H9 (cell line): Measurements from ENCODE around the gene ILF2. TPM values are rescaled to one million over a fixed set of nuclear protein-coding genes. Genes with fewer than 3 reads are reported as not detected.

Experiments
- DNase-seq: peaks from one replicate; pipeline ENCODE4 v3.0.0-alpha.2; 2017
- H2AFZ ChIP-seq: one replicate; pipeline ENCODE4 v1.6.1; 2013; ENCODE audit warnings: mild to moderate bottlenecking, low read length, control low read depth, moderate library complexity
- H2AK5ac ChIP-seq: 2 replicates; pipeline ENCODE4 v1.6.1; 2013; ENCODE audit warnings: low read length, control low read depth, mixed read lengths; ENCODE audit not compliant: insufficient read length
- H2BK120ac ChIP-seq: one replicate; pipeline ENCODE4 v1.6.1; 2013; ENCODE audit warnings: low read depth, mild to moderate bottlenecking, low read length, control low read depth, inconsistent platforms; ENCODE audit not compliant: poor library complexity, severe bottlenecking
- H2BK12ac ChIP-seq: 2 replicates; pipeline ENCODE4 v1.6.1; 2013; ENCODE audit warnings: low read length, control low read depth, mixed read lengths, low read depth; ENCODE audit not compliant: insufficient read length
- H2BK15ac ChIP-seq: 2 replicates; pipeline ENCODE4 v1.6.1; 2013; ENCODE audit warnings: low read depth, low read length, control low read depth
- H2BK20ac ChIP-seq: one replicate; pipeline ENCODE4 v1.6.1; 2013; ENCODE audit warnings: low read depth, mild to moderate bottlenecking, low read length, control low read depth, inconsistent platforms; ENCODE audit not compliant: poor library complexity, severe bottlenecking
- H2BK5ac ChIP-seq: 2 replicates; pipeline ENCODE4 v1.6.1; 2013; ENCODE audit warnings: low read length, control low read depth, mixed read lengths; ENCODE audit not compliant: insufficient read length
- H3K14ac ChIP-seq: 2 replicates; pipeline ENCODE4 v1.6.1; 2013; ENCODE audit warnings: low read length, control low read depth; ENCODE audit not compliant: insufficient read depth
- H3K18ac ChIP-seq: 2 replicates; pipeline ENCODE4 v1.6.1; 2013; ENCODE audit warnings: low read depth, mild to moderate bottlenecking, mixed read lengths, low read length, control low read depth; ENCODE audit not compliant: insufficient read length
- H3K23ac ChIP-seq: 2 replicates; pipeline ENCODE4 v1.6.1; 2013; ENCODE audit warnings: low read length, control low read depth, mixed read lengths, low read depth; ENCODE audit not compliant: insufficient read length
- H3K23me2 ChIP-seq: 2 replicates; pipeline ENCODE4 v1.6.1; 2013; ENCODE audit warnings: low read depth, mild to moderate bottlenecking, mixed read lengths, low read length, control low read depth; ENCODE audit not compliant: insufficient read length, poor library complexity, severe bottlenecking
- H3K27ac ChIP-seq: 2 replicates; pipeline ENCODE4 v1.5.1; 2013; ENCODE audit warnings: low read length, control low read depth, mixed read lengths, low read depth; ENCODE audit not compliant: insufficient read length
- H3K27me3 ChIP-seq: 2 replicates; pipeline ENCODE4 v1.6.1; 2013; ENCODE audit warnings: low read length, control low read depth, inconsistent platforms; ENCODE audit not compliant: insufficient read depth
- H3K4ac ChIP-seq: 2 replicates; pipeline ENCODE4 v1.6.1; 2013; ENCODE audit warnings: low read depth, mild to moderate bottlenecking, control low read depth, inconsistent platforms, low read length, moderate library complexity
- H3K4me1 ChIP-seq: 2 replicates; pipeline ENCODE4 v1.6.1; 2013; ENCODE audit warnings: low read length, control low read depth, inconsistent platforms; ENCODE audit not compliant: insufficient read depth
- H3K4me2 ChIP-seq: 2 replicates; pipeline ENCODE4 v1.6.1; 2013; ENCODE audit warnings: low read length, control low read depth, mixed read lengths; ENCODE audit not compliant: insufficient read length, insufficient read depth
- H3K56ac ChIP-seq: 2 replicates; pipeline ENCODE4 v1.6.1; 2013; ENCODE audit warnings: low read depth, mild to moderate bottlenecking, mixed read lengths, low read length, control low read depth; ENCODE audit not compliant: insufficient read length
- H3K79me1 ChIP-seq: 2 replicates; pipeline ENCODE4 v1.6.1; 2013; ENCODE audit warnings: low read depth, mild to moderate bottlenecking, moderate library complexity, low read length, control low read depth, inconsistent platforms; ENCODE audit not compliant: insufficient read depth, poor library complexity, severe bottlenecking
- H3K79me2 ChIP-seq: 2 replicates; pipeline ENCODE4 v1.6.1; 2013; ENCODE audit warnings: low read length, control low read depth, inconsistent platforms; ENCODE audit not compliant: insufficient read depth
- H3K9ac ChIP-seq: 2 replicates; pipeline ENCODE4 v1.6.1; 2013; ENCODE audit warnings: low read length, control low read depth, mixed read lengths; ENCODE audit not compliant: insufficient read length; ENCODE audit errors: extremely low read depth
- H3K9me3 ChIP-seq: one replicate; pipeline ENCODE4 v1.6.1; 2013; ENCODE audit warnings: low read depth, low read length, inconsistent platforms; ENCODE audit not compliant: control insufficient read depth
- H3T11ph ChIP-seq: one replicate; pipeline ENCODE4 v1.6.1; 2013; ENCODE audit warnings: mild to moderate bottlenecking, low read length, control low read depth, inconsistent platforms
- H4K20me1 ChIP-seq: one replicate; pipeline ENCODE4 v1.6.1; 2013; ENCODE audit not compliant: control insufficient read depth, insufficient read length, insufficient read depth
- H4K5ac ChIP-seq: 2 replicates; pipeline ENCODE4 v1.6.1; 2013; ENCODE audit warnings: low read depth, mild to moderate bottlenecking, mixed read lengths, low read length, control low read depth; ENCODE audit not compliant: insufficient read length
- H4K8ac ChIP-seq: replicated peaks from 2 replicates; pipeline ENCODE4 v1.6.1; 2013; ENCODE audit warnings: low read length, control low read depth, mixed read lengths, low read depth; ENCODE audit not compliant: insufficient read length
- H4K91ac ChIP-seq: 2 replicates; pipeline ENCODE4 v1.6.1; 2013; ENCODE audit warnings: low read depth, mild to moderate bottlenecking, moderate library complexity, mixed read lengths, low read length, control low read depth; ENCODE audit not compliant: insufficient read length
- H3K27ac Mint-ChIP-seq, 3 experiments: 2 replicates in 2 of 3; 3 replicates in 1 of 3; pipeline ENCODE4 v1.8.0; 2020 to 2021; ENCODE audit warnings: mixed read lengths in 3 of 3, mild to moderate bottlenecking in 1 of 3, moderate library complexity in 1 of 3
- H3K27me3 Mint-ChIP-seq: 2 replicates; pipeline ENCODE4 v1.8.0; 2021; ENCODE audit warnings: low read depth, mild to moderate bottlenecking, moderate library complexity, mixed read lengths
- H3K36me3 Mint-ChIP-seq, 3 experiments: 2 replicates in 2 of 3; 3 replicates in 1 of 3; pipeline ENCODE4 v1.8.0; 2020 to 2021; ENCODE audit warnings: low read depth in 3 of 3, mixed read lengths in 3 of 3; ENCODE audit not compliant: insufficient read depth in 1 of 3
- H3K4me1 Mint-ChIP-seq, 2 experiments: 2 replicates each; pipeline ENCODE4 v1.8.0; 2020; ENCODE audit warnings: mixed read lengths in 2 of 2
- H3K4me3 Mint-ChIP-seq, 2 experiments: 2 replicates in 1 of 2; 3 replicates in 1 of 2; pipeline ENCODE4 v1.8.0; 2020 to 2021; ENCODE audit warnings: mild to moderate bottlenecking in 2 of 2, mixed read lengths in 2 of 2, moderate library complexity in 1 of 2
- H3K9me3 Mint-ChIP-seq, 2 experiments: 2 replicates in 1 of 2; 3 replicates in 1 of 2; pipeline ENCODE4 v1.8.0; 2020; ENCODE audit warnings: mild to moderate bottlenecking in 2 of 2, mixed read lengths in 2 of 2, moderate library complexity in 1 of 2
- CTCF ChIP-seq: fragments of 200-600 bp; sonication (generic); conservative IDR thresholded peaks from 3 replicates; pipeline ENCODE4 v1.8.0; 2021; ENCODE audit warnings: antibody characterized with exemption, mild to moderate bottlenecking
- WGBS: extraction: QIAGEN DNeasy Blood & Tissue Kit; methylation state at CpG from one replicate; pipeline ENCODE4 v1.1.7; 2013; ENCODE audit warnings: missing lambda C conversion rate, low lambda C conversion rate, mixed read lengths; ENCODE audit not compliant: insufficient read length; ENCODE audit errors: extremely low coverage; 5-methylcytosine and 5-hydroxymethylcytosine counted together
- total RNA-seq: library from RNA; stranded (reverse); gene quantifications from 2 replicates; pipeline ENCODE4 v1.2.1, GENCODE V29; 2021

The ILF2 gene
- total RNA-seq, 1 experiment from 2014 or later: 357 TPM

- Mint-ChIP-seq H3K36me3 (peaks cover 11 to 21% (median 20%) of the 10 kb centered on the region in 3 experiments), H3K27ac (peak overlapping the region in 1 of 3 experiments; percentile 93; a peak in 2 of 7 replicates), H3K4me1 (peaks cover 49 to 50% of the 10 kb centered on the region in 2 experiments), H3K9me3 (no peaks in the 10 kb centered on the region; a peak in 1 of 5 replicates), H3K27me3 (0 out of 2 replicates have a peak, but pooled peaks cover 2% of the 10 kb centered on the region), H3K4me3 (peak overlapping the region; percentile 74 to 87)
- Histone ChIP-seq H2BK15ac (no peak overlapping the region), H3K27me3 (no peaks in the 10 kb centered on the region), H3K23ac (no peak overlapping the region), H3K27ac (no peak overlapping the region), H2BK5ac (no peak overlapping the region), H3K56ac (no peak overlapping the region), H3K79me1 (no peaks in the 10 kb centered on the region), H2BK12ac (no peak overlapping the region), H3K4ac (no peak overlapping the region), H3K23me2 (peaks cover 7% of the 10 kb centered on the region), H3K79me2 (no peaks in the 10 kb centered on the region), H2AFZ (no peak overlapping the region), H3K4me1 (0 out of 2 replicates have a peak, but pooled peaks cover 4% of the 10 kb centered on the region), H3K4me2 (peak overlapping the region; percentile 87), H2BK120ac (no peak overlapping the region), H3K18ac (no peak overlapping the region), H4K20me1 (no peaks in the 10 kb centered on the region), H4K91ac (no peak overlapping the region), H3K9me3 (no peaks in the 10 kb centered on the region), H2BK20ac (no peak overlapping the region), H4K5ac (no peak overlapping the region), H3K14ac (no peak overlapping the region; the same call in 1 of the 2 replicates), H3T11ph (no peak overlapping the region), H3K9ac (no peak overlapping the region), H4K8ac (no peak overlapping the region), H2AK5ac (no peak overlapping the region)
- no peak for TF ChIP-seq CTCF
- no CpG with 5 or more reads among the region's 3 CpGs for WGBS
- no peak for DNase-seq
Measured at GRCh38 chr1:153626477-153626903, 44.3 kb downstream of the ILF2 start.
